GM18502 (cell line): ENCODE measurements around the gene TNK1.
"Not testable (repeated sequence)": the region's sequence is repeated elsewhere in the genome, so short reads cannot be mapped to it uniquely, and the experiment has no call there.

Source experiments
- ATAC-seq: cut with Tn5 transposase; IDR thresholded peaks from one replicate; pipeline ENCODE4 v1.9.1; 2021; ENCODE audit warnings: mild to moderate bottlenecking; ENCODE audit not compliant: unreplicated experiment, poor library complexity

Gene TNK1

GRCh38 chr17:7380855-7381683 is at the start of gene TNK1:
TNK1 (plus strand) TSS chr17:7381089; CDS start chr17:7382927, 1,838 bp downstream.
- ATAC-seq, result no peak

GRCh38 chr17:7332111-7332510 is 48.8 kb upstream of the TNK1 start:
- ATAC-seq, result no peak

DNA sequence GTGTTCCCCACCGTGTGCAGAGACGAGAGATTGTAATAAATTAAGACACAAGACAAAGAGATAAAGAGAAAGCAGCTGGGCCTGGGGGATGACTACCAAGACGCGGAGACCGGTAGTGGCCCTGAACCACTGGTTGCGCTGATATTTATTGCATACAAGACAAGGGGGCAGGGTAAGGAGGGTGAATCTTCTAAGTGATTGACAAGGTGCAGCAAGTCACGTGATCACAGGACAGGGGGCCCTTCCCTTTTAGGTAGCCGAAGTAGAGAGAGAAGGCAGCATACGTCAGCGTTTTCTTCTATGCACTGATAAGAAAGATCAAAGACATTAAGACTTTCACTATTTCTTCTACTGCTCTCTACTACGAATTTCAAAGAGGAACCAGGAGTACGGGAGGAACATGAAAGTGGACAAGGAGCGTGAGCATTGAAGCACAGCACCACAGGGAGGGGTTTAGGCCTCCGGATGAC is 48.3 kb upstream of the TNK1 start:
- not testable (repeated sequence) for ATAC-seq

DNA sequence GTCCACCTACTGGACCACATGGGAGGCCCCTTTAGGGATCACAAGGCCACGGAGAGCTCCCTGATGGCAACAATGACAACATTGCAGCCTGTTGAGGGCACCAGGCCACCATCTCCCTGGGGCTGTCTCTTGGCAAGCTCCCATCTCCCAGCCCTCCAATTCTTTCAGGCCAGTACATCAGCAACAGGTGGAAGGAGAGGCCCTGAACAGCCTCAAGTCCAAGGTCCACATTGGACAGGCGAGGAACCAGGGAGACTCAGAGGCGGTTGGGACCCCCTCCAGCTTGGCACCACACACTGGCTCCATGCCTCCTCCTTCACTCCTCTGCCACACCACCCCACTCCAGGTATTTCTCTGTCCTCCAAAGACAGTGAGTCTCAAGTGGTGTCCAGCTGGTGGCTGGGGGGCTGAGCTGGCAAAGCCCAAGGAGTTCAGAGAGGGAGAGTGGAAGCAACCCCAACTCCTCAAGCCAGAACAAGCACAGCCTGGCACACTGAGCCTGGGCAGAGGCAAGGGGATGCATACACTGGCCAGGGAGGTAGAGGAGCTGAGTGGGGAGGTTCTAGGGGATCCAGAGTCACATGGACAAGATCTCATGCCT is 45.9 kb upstream of the TNK1 start:
- ATAC-seq, result no peak

GRCh38 chr17:7335765-7336164 is 45.1 kb upstream of the TNK1 start:
- ATAC-seq, result not testable (repeated sequence)

DNA sequence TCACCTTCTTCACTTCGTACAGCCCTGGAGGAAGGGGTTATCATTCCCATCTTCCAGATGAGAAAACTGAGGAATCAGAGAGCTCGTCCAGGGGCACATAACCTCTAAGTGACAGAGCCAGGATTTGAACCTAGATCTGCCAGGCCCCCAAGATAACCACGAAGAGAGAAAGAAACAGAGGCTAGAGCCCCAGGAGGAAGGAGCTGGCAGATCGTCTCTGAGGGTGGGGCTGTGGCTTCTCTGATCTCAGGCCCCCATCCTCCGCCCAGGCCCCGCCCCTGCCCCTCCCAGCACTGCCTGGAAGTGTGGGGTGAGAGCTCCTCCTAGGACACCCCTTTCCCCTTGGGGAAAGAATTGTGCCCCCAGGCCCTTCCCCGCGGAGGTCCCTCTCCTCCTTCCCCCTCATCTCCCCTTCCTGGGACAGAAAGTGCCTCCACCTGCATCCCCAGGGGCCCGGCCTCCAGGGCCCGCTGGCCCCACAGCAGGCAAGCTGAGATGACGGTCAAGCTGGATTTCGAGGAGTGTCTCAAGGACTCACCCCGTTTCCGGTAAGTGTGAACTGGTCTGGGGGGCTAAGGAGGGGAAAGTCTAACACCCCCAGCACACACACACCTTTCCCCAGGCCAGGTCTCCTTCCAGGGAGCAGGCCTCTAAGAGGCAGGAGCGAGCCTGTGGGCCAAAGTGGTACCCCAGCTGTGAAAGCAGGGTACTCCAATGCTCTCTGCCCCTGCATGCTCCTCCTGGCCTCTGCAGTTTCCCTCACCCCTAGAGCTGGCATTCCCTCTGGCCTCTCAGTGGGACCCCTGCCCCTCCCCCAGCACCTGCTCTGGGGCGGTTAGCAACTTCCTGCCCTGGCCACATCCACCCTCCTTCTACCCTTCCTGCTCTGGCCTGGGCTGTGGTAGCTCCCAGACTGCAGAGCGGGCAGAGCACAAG is 44.4 kb upstream of the TNK1 start, which contains the start of gene ACAP1:
Gene ACAP1, plus strand, starts transcription at position 290 of the 936 bp plus-strand sequence. Its CDS starts 206 bp downstream, at position 496.
- ATAC-seq, result peak; percentile 67

DNA sequence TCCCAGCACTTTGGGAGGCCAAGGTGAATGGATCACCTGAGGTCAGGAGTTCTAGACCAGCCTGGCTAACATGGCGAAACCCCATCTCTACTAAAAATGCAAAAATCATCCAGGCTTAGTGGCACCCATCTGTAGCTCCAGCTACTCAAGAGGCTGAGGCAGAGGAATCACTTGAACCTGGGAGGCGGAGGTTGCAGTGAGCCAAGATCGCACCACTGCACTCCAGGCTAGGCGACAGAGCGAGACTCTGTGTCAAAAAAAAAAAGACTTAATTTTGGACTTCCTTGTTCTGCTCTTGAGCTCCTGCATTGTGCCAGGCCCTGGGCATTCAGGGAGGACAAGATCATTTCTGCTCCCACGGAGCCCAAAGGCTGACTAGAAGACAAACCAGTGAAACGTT is 43.3 kb upstream of the TNK1 start:
- ATAC-seq, result not testable (repeated sequence)

GRCh38 chr17:7340179-7340578 is 40.7 kb upstream of the TNK1 start:
- no peak for ATAC-seq

- no peak for ATAC-seq
Observed at GRCh38 chr17:7341842-7342241, 39.0 kb upstream of the TNK1 start.

GRCh38 chr17:7343250-7343649 is 37.6 kb upstream of the TNK1 start:
- ATAC-seq, result no peak

DNA sequence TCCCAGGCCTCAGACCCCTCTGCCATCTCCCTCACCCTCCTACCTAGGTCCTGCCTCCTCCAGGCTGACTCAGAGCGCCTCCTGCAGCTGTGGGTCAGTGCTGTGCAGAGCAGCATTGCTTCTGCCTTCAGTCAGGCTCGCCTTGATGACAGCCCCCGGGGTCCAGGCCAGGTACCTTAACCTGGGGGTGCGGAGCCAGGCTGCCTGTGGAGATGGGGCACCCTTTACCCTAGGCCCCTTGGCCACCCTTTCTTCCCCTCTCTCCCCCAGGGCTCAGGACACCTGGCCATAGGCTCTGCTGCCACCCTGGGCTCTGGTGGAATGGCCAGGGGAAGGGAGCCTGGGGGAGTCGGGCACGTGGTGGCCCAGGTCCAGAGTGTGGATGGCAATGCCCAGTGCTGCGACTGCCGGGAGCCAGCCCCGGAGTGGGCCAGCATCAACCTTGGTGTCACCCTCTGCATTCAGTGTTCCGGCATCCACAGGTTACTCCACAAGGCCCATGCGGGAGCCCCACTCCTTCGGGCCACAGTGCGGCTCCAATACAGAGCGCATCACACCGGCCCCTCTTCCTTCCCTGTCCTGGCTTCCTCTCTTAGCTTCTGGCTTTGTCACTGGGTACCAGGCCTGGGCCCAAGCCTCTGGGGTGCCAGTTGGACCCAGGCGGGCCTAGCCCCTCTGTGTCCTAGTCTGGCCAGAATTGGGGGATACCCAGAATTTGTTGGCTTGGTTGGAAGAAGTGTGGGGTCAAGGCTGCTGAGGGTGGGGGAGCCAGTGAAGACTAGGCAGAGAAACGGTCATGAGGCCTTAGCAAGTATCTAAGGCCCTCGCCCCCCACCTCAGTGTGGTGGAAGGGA is 33.9 kb upstream of the TNK1 start:
- ATAC-seq, result no peak

DNA sequence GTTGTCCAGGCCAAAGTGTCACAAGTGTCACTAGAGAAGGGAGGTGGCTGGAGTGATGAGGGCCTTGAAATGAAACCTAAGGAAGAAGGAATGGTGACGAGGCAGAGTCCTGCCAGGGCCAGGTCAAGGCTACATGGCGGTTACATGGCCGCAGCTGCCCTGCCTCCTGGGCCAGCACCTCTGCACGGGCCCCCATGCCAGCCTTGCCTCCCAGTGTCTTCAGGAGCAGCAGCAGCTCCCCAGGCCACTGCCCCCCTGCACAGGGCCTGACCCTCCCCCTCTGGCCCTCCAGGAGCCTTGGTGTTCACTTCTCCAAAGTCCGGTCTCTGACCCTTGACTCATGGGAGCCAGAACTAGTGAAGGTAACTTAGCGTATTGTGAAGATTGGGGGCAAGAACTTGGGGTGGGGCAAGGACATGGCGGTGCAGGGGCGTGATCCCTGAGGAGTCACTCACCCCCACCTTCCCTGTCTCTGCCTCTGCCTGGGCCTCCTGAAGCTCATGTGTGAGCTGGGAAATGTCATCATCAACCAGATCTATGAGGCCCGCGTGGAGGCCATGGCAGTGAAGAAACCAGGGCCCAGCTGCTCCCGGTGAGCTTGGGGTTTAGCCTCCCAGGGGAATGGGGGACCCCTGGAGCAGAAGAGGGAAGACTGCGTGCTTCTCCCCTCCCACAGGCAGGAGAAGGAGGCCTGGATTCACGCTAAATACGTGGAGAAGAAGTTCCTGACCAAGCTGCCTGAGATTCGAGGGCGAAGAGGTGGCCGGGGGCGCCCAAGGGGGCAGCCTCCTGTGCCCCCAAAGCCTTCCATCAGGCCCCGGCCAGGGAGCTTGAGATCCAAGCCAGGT is 33.0 kb upstream of the TNK1 start:
- no peak for ATAC-seq

- ATAC-seq, result no peak
Observed at GRCh38 chr17:7348478-7349242, 32.2 kb upstream of the TNK1 start.

DNA sequence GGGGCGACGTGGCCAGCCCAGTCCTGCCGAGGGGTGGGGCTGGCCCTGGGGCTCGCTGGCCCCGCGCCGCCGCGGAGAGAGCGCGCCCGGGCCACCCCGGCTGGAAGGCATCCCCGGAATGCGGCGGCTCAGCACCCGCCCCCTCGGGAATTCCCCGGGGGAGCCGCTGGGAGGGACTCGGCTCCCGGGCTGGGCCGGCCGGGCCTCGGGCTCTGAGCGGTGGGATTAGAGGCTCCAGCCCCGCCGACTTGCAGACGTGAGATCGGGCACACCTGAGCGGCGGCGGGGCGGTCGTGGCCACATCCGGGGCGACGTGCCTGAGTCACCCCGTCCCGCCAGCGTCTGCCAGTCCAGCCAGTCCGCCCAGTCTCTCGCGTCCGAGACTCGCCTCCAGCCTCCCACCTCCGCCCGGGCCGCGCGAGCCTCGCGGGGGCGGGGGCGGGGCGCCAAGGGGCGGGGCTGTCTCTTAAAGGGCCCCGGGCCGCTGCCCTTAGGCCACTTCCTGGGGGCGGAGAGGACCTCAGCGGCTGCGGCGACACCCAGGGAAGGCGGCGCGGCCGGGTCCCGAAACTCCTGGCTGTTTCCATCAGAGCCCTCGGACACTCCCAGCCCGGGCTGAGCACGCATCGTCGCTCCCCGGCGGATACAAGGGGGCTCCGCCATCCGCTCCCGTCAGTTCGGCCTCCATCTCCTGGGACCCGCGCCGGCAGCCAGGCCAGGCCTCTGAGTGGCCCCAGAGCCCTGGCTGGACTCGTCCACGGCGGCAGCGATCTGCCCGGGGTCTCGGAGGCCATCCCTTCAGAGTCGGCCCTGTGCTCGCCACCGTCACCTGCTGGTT is 29.0 kb upstream of the TNK1 start, which contains the start of gene KCTD11:
Gene KCTD11, plus strand, starts transcription at position 498 of the 838 bp plus-strand sequence.
- ATAC-seq, result peak; percentile 65

- no peak for ATAC-seq
Observed at GRCh38 chr17:7352503-7352889, 28.4 kb upstream of the TNK1 start.

DNA sequence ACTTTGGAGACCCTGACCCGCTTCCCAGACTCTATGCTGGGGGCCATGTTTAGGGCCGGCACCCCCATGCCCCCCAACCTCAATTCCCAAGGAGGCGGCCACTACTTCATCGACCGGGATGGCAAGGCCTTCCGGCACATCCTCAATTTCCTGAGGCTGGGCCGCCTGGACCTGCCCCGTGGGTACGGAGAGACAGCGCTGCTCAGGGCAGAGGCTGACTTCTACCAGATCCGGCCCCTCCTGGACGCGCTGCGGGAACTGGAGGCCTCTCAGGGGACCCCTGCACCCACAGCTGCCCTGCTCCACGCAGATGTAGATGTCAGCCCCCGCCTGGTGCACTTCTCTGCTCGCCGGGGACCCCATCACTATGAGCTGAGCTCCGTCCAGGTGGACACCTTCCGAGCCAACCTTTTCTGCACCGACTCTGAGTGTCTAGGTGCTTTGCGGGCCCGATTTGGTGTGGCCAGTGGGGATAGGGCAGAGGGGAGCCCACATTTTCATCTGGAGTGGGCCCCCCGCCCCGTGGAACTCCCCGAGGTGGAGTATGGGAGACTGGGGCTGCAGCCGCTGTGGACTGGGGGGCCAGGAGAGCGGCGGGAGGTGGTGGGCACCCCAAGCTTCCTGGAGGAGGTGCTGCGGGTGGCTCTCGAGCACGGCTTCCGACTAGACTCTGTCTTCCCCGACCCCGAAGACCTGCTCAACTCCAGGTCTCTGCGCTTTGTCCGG is 27.8 kb upstream of the TNK1 start:
- ATAC-seq, result no peak
